Measurements from ENCODE around the gene MRFAP1. TPM values are rescaled to one million over a fixed set of nuclear protein-coding genes. Genes with fewer than 3 reads are reported as not detected.
A peak's percentile ranks its signal among the peaks of the same experiment; 100 is the strongest.
"Not testable (repeated sequence)": the region's sequence is repeated elsewhere in the genome, so short reads cannot be mapped to it uniquely, and the experiment has no call there.

MRFAP1 gene
- total RNA-seq, 3 donors from 2014 or later, result 116 to 134 (median 128) TPM

DNA sequence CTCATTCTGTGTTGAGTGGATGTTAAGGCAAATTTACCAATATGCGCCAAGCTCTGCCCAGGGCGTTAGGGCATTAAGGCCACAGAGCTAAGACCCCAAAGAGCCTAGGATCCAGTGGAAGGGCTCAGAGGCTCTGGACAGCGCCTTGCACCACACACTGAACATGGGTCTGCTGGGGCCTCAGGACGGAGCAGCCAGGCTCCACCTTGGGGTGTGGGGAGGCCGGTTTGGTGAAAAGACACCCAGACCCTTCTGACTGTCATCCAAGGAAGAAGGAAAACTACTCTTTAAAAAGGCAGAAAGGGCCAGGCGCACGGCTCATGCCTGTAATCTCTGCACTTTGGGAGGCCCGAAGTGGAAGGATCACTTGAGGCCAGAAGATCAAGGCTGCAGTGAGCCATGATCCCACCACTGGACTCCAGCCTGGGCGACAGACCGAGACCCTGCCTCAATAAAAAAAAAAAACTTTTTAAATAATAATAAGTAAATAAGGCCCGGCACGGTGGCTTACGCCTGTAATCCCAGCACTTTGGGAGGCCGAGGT, 1.3 kb upstream of the MRFAP1 start:
- H3K4me3 Mint-ChIP-seq, result peak overlapping the region; percentile 24
- no peaks in the 10 kb centered on the region for H3K27me3 Mint-ChIP-seq (ENCODE audit: low read depth)
- H3K4me1 Mint-ChIP-seq (ENCODE audit: low read depth), result peaks cover 28% of the 10 kb centered on the region
- no peaks in the 10 kb centered on the region for H3K9me3 Mint-ChIP-seq
- ATAC-seq (no peak), DNase-seq (no peak)
- peaks cover 30% of the 10 kb centered on the region for H3K36me3 Mint-ChIP-seq (ENCODE audit: insufficient read depth)

DNA sequence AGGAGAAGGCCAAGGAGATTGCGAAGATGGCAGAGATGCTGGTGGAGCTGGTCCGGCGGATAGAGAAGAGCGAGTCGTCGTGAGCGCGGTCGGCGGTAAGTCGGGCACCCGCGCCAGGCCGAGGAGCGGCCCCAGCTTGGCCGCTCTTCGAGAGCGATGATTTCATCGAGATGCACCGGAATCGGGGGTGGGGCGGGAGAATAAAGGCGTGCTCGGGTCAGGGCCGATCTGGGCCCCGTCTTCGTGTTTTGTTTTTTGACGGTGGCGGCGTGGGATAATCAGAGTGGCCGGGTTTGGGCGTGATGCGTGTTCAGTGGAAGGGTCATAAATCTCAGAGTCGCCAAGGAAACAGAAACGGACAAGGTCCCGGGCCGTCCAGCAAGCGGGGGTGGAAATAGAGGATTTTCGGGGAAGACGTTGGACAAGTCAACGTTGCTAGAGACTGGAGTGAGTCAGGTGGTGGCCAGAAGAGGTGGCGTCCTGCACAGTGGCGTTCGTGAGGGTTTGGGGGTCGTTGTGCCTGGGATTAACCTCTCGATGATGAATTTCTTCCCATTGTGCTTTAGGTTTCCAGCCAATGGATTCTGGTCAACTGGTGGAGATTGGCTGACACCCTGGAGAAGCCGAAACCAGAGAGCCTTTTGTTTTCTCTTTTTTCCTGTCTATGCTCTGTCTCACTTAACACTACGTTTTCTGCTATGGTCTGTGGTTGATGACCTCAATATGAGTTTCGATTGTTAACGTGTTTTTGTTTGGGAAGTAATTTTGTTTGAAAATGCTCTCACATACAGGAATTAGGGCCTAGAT, 882 bp downstream of the MRFAP1 start:
- peak overlapping the region; percentile 98 for H3K4me3 Mint-ChIP-seq
- H3K4me1 Mint-ChIP-seq (ENCODE audit: low read depth), result peaks cover 33% of the 10 kb centered on the region

DNA sequence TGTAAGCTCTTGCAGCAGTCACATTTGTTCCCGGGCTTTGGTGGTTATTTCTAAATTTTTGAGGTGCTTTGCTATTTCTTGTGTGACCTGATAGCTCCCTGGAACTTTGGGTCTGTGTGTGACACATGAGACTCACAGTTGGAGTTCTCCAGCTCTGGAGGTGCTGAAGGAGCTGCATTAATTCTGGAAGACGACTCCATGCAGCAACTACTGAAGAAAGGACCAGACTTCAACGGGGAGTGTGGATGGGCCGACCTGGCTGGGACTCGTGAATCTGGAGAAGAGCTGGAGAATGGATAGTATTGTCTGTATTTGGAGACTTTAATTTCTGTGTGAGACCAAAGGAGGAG, 1.5 kb downstream of the MRFAP1 start:
- H3K36me3 Mint-ChIP-seq (ENCODE audit: insufficient read depth), result peaks cover 30% of the 10 kb centered on the region

More for the DNA sequence above, 882 bp downstream of the MRFAP1 start:
- DNase-seq, result peak; percentile 41
- Mint-ChIP-seq H3K36me3 (ENCODE audit: insufficient read depth) (peaks cover 30% of the 10 kb centered on the region), H3K9me3 (no peaks in the 10 kb centered on the region), H3K27me3 (ENCODE audit: low read depth) (no peaks in the 10 kb centered on the region)
- ATAC-seq, result peak; percentile 59

DNA sequence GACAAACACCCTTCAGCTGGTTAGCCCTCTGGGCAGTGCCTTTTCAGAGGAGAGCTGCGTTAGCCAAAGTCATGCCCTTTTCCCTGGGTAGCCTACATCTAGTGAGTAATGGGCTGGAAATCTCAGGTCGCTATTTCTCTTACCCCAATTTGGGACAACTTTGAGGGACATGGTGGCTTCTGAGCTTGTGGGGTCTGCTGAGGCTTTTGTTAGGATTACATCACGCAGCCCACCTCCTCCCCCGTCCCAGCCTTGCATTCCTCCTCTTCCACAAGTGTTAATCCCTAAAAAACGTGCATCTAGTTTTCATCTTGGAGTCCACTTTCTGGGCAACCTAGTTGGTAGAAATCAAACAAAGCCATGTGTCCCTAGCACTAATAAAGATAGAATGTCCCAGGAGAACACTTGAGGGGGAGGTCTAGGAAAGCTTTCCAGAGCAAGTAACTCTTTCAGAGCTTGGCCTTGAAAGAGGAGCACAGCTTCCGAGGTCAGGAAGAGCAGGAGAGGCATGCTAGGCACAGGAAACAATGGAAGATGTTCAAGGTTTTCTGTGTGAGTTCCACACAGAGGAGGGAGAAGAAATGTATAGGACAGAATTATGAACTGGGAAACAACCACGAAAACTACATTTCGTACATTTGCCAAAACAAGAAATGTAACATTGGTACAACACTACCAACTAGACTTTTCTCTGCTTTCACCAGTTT, 2.8 kb downstream of the MRFAP1 start:
- peaks cover 30% of the 10 kb centered on the region for H3K36me3 Mint-ChIP-seq (ENCODE audit: insufficient read depth)
- H3K4me1 Mint-ChIP-seq (ENCODE audit: low read depth), result peaks cover 33% of the 10 kb centered on the region
- H3K4me3 Mint-ChIP-seq, result peak overlapping the region; percentile 98
- DNase-seq (no peak), ATAC-seq (no peak)
- H3K27me3 Mint-ChIP-seq (ENCODE audit: low read depth), result no peaks in the 10 kb centered on the region
- H3K9me3 Mint-ChIP-seq, result no peaks in the 10 kb centered on the region

More for the DNA sequence above, 1.5 kb downstream of the MRFAP1 start:
- Mint-ChIP-seq H3K9me3 (no peaks in the 10 kb centered on the region), H3K27me3 (ENCODE audit: low read depth) (no peaks in the 10 kb centered on the region), H3K4me3 (peak overlapping the region; percentile 98), H3K4me1 (ENCODE audit: low read depth) (peaks cover 33% of the 10 kb centered on the region)
- no peak for DNase-seq
- no peak for ATAC-seq

DNA sequence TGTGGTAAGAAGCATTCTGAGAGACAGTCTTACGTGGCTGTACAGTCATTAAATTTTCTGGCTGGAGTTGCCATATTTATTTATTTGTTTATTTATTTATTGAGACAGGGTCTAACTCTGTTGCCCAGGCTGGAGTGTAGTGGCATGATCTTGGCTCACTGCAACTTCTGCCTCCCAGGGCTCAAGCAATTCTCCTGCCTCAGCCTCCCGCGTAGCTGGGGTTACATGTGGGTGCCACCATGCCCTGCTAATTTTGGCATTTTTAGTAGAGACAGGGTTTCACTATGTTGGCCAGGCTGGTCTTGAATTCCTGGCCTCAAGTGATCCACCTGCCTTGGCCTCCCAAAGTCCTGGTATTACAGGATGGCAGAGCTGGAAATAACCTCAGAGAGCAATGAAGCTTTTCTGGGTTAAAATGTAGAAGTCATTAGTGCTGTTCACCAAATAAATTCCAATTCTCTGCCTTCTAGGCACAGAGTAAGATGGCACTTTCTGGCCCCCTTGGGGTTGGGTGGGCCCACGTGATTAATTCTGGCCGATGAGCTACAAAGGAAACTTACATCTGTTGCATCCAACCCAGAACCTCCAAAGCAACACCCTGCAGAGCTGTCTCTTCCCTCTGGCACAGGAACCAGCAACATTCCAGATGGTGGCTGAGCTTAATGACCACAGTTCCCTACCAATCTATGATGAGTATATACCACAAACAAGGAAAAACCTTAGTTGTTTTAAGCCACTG, 4.5 kb downstream of the MRFAP1 start:
- Mint-ChIP-seq H3K4me3 (no peak overlapping the region), H3K4me1 (ENCODE audit: low read depth) (peaks cover 33% of the 10 kb centered on the region), H3K27me3 (ENCODE audit: low read depth) (no peaks in the 10 kb centered on the region), H3K9me3 (no peaks in the 10 kb centered on the region), H3K36me3 (ENCODE audit: insufficient read depth) (peaks cover 30% of the 10 kb centered on the region)
- DNase-seq, result no peak
- no peak for ATAC-seq

DNA sequence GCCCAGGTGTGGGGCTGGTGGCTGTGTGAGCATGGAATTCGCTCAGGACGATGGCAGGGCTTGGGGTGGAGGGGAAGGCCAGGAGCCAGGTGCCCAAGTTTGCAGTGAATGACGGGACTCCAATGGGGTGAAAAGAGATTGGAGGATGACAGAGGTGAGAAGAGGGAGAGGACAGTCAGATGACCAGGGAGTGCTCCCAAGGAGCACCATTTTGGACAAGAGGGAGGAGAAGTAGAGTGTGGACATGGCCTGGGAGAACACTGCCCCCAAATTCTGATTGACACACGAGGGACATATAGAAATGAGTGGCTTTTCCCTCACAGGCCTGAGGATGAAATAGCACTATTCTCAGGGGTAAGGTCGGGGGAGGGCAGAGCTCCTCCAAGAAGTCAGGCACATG, 6.7 kb downstream of the MRFAP1 start:
- ATAC-seq, result no peak
- H3K36me3 Mint-ChIP-seq (ENCODE audit: insufficient read depth), result peaks cover 14% of the 10 kb centered on the region

DNA sequence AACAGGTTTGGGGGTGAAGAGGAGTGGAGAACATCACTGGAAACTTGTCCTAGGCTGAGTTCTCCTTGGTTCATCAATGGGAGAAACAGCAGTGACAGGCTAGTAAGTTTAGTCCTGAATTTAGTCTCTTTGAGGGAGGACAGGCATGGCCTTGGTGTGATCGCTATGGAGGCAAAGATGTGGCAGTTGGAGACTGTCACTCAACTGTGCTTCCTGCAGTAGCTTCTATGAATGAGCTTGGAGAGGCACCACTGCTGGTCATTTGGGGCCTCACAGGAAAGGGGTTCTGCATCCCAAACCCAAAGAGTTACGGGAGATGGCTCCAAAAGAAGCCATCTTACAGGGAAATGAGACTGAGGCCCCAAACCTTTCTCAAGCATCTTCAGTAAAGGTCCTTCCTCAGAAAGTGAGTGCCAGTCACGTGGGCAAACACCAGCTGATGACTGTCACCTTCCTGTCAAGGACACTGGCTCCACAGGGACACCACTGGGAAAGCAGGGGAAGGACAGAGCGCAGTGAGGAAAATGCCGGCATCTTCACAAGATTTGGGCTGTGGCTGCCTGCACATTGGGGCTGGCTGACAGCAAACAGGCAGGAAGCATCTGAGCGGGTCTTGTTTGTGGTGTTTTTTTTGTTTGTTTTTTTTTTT, 7.2 kb downstream of the MRFAP1 start:
- ATAC-seq (no peak), DNase-seq (no peak)
- Mint-ChIP-seq H3K4me3 (no peak overlapping the region), H3K36me3 (ENCODE audit: insufficient read depth) (peaks cover 8% of the 10 kb centered on the region), H3K27me3 (ENCODE audit: low read depth) (no peaks in the 10 kb centered on the region), H3K9me3 (no peaks in the 10 kb centered on the region), H3K4me1 (ENCODE audit: low read depth) (peaks cover 17% of the 10 kb centered on the region)

More for the DNA sequence above, 6.7 kb downstream of the MRFAP1 start:
- Mint-ChIP-seq H3K9me3 (no peaks in the 10 kb centered on the region), H3K4me1 (ENCODE audit: low read depth) (peaks cover 22% of the 10 kb centered on the region), H3K27me3 (ENCODE audit: low read depth) (no peaks in the 10 kb centered on the region), H3K4me3 (no peak overlapping the region)
- no peak for DNase-seq

DNA sequence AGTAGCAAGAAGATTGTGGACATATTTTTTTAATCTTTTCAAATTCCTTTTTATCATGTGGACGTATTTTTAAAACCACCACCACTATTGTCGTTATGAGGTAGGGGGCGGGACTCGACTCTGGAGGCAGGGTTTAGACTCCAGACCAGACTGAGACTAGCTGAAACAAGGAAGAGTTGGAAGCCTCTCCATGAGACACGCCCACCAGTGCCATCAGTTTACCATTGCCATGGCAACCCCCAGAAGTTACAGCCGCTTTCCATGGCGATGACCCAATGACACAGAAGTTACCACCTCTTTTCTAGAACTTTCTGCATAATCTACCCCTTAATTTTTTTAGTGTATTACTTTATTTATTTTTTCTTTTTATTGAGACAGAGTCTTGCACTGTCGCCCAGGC, 8.7 kb downstream of the MRFAP1 start:
- no peaks in the 10 kb centered on the region for H3K36me3 Mint-ChIP-seq (ENCODE audit: insufficient read depth)
- H3K9me3 Mint-ChIP-seq, result no peaks in the 10 kb centered on the region
- DNase-seq (no peak), ATAC-seq (no peak)
- no peaks in the 10 kb centered on the region for H3K27me3 Mint-ChIP-seq (ENCODE audit: low read depth)
- H3K4me3 Mint-ChIP-seq, result no peak overlapping the region
- peaks cover 5% of the 10 kb centered on the region for H3K4me1 Mint-ChIP-seq (ENCODE audit: low read depth)

DNA sequence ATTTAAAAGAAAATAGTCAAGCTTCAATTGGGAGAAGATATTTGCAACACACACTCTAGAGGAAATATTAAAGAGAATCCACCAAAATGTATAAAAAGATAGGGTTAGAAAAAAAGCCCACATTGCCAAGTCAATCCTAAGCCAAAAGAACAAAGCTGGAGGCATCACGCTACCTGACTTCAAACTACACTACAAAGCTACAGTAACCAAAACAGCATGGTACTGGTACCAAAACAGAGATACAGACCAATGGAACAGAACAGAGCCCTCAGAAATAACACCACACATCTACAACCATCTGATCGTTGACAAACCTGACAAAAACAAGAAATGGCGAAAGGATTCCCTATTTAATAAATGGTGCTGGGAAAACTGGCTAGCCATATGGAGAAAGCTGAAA, 13.7 kb downstream of the MRFAP1 start:
- not testable (repeated sequence) for H3K36me3 Mint-ChIP-seq (ENCODE audit: insufficient read depth); H3K27me3 Mint-ChIP-seq (ENCODE audit: low read depth)

DNA sequence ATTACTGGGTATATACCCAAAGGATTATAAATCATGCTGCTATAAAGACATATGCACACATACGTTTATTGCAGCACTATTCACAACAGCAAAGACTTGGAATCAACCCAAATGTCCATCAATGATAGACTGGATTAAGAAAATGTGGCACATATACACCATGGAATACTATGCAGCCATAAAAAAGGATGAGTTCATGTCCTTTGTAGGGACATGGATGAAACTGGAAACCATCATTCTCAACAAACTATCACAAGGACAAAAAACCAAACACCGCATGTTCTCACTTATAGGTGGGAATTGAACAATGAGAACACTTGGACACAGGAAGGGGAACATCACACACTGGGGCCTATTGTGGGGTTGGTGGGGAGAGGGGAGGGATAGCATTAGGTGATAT, 14.8 kb downstream of the MRFAP1 start:
- H3K4me3 Mint-ChIP-seq; H3K9me3 Mint-ChIP-seq; ATAC-seq; DNase-seq; H3K36me3 Mint-ChIP-seq (ENCODE audit: insufficient read depth); H3K27me3 Mint-ChIP-seq (ENCODE audit: low read depth): not testable (repeated sequence)
- H3K4me1 Mint-ChIP-seq (ENCODE audit: low read depth), result peaks cover 10% of the 10 kb centered on the region

More for the DNA sequence above, 13.7 kb downstream of the MRFAP1 start:
- not testable (repeated sequence) for H3K4me3 Mint-ChIP-seq; H3K4me1 Mint-ChIP-seq (ENCODE audit: low read depth); H3K9me3 Mint-ChIP-seq; ATAC-seq; DNase-seq

DNA sequence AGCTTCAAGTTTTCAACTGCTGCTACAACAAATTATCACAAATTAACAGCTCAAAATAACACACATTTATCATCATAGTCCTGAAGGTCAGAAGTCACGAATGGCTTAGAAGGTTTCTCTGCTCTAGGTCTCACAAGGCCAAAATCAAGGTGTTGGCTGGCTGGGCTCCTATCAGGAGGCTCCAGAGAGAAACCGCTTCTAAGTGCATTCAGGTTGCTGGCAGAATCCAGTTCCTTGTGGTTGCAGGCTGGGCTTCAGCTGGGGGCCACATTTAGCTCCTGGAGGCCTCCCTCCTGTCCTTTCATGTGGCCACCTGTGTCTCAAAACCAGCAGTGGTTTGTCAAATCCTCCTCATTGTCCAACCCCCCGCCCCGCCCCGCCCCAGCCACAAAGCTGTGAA, 15.4 kb downstream of the MRFAP1 start:
- peaks cover 10% of the 10 kb centered on the region for H3K4me1 Mint-ChIP-seq (ENCODE audit: low read depth)
- DNase-seq (no peak), ATAC-seq (no peak)
- peaks cover 2% of the 10 kb centered on the region for H3K27me3 Mint-ChIP-seq (ENCODE audit: low read depth)
- H3K9me3 Mint-ChIP-seq, result no peaks in the 10 kb centered on the region
- H3K4me3 Mint-ChIP-seq, result no peak overlapping the region
- H3K36me3 Mint-ChIP-seq (ENCODE audit: insufficient read depth), result no peaks in the 10 kb centered on the region

DNA sequence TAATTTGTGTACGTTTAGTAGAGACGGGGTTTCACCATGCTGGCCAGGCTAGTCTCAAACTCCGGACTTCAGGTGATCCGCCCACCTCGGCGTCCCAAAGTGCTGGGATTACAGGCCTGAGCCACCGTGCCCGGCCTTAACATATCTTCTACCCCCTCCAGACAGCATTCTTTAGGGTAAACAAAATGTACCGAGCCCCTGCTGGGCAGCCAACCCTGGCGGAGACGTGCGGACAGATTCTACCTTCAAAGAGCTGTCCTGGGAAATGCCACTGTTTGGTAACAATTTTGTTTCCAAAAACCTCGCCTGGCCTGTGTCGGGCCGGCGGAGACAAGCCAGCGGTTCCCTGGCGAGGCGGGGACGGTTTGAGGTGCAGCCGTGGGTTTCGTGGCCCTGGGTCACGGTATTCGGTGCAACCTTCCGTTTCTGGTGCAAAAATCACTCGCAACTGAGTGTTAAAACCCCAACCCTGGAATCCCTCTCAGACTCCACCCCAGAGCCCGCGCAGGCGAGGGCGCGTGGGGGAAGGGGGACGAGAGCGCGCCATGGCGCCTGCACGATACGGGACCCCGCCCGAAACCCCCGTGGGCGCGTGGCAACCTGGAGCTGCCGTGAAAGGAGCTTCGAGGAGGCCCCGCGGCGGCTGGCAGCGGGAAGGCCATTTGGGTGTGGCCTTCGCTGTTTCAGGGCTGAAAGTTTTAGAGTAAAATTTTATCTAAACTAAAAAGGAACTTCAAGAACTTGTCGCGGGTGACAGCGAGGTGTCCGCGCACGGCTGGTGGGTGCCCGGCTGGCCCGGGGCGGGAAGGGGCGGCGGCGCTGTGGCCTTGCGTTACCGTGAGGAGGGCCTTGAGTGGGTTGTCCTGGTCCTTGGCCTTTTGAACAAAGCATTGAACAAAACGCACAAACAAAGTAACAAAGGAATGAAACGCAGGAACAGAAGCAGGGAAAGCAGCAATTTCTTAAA, 17.0 kb downstream of the MRFAP1 start:
- H3K9me3 Mint-ChIP-seq, result no peaks in the 10 kb centered on the region
- H3K27me3 Mint-ChIP-seq (ENCODE audit: low read depth), result peaks cover 2% of the 10 kb centered on the region
- no peak overlapping the region for H3K4me3 Mint-ChIP-seq
- no peaks in the 10 kb centered on the region for H3K36me3 Mint-ChIP-seq (ENCODE audit: insufficient read depth)
- DNase-seq (no peak), ATAC-seq (no peak)
- H3K4me1 Mint-ChIP-seq (ENCODE audit: low read depth), result peaks cover 10% of the 10 kb centered on the region

DNA sequence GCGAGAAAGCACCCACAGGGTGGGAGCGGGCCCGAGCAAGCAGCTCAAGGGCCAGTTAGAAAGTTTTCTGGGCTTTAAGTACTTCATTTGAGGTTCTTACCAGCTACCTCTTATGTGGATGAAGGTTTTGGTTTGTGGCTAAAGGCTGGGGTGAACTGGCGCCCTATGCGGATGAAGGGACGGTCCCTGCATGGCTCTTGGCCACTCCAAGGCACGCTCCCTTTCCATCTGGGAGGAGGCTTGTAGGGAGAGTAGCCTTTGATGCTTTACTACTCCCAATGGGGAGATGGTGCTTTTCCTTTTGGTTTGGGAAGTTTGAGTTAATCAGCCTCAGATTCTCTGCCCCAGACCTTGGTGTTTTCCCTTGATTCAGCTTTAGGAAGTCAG, 17.7 kb downstream of the MRFAP1 start:
- Mint-ChIP-seq H3K4me3 (peak overlapping the region; percentile 68), H3K4me1 (ENCODE audit: low read depth) (peaks cover 10% of the 10 kb centered on the region), H3K9me3 (no peaks in the 10 kb centered on the region), H3K36me3 (ENCODE audit: insufficient read depth) (no peaks in the 10 kb centered on the region), H3K27me3 (ENCODE audit: low read depth) (peaks cover 6% of the 10 kb centered on the region)
- DNase-seq, result no peak
- ATAC-seq, result no peak

All from activated T-cell treated with anti-CD3 and anti-CD28 coated beads, Interleukin-2, amount 50 U/mL, for 4 hours (primary cell).